Measurements from ENCODE around the gene CNNM2.
A peak's percentile ranks its signal among the peaks of the same experiment; 100 is the strongest.

CNNM2 gene

DNA sequence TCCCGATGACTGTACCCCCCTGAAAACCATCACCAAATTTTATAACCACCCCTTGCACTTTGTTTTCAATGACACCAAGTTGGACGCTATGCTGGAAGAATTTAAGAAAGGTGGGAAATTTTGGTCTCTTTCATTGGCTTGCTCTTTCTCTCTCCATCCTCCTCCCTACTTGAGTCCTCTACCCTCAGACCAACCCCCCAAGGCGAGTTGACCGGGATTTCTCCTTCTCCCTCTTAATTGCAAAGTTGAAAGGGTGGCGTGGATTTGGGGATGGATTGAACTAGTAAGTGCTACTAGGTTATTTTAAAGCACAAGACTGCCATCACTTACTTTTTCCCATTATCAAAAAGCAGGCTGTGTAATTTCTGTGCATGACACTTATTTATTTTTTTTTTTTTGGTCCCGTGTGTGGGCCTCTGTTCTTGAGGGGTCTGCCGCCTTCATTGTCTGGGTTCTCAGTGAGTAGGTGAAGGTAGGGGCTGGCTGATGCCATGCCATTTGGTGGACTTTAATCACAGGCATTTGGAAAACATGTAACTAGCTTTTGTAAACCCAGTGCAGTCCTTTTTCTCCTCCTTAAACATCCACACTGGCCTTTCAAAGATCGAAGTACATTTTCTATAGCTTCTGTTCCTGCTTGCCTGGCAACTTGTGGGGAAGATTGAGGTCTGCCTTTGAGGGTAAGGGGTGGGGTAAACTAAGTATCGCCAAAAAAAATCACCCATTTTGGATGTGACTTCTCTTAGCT, 2.1 kb downstream of the CNNM2 start (continued):
- TF ChIP-seq ZNF48 (tag by site-specific recombination; IDR thresholded peaks at IDR 0.05): no peak
- TF ChIP-seq, protein P1, sequence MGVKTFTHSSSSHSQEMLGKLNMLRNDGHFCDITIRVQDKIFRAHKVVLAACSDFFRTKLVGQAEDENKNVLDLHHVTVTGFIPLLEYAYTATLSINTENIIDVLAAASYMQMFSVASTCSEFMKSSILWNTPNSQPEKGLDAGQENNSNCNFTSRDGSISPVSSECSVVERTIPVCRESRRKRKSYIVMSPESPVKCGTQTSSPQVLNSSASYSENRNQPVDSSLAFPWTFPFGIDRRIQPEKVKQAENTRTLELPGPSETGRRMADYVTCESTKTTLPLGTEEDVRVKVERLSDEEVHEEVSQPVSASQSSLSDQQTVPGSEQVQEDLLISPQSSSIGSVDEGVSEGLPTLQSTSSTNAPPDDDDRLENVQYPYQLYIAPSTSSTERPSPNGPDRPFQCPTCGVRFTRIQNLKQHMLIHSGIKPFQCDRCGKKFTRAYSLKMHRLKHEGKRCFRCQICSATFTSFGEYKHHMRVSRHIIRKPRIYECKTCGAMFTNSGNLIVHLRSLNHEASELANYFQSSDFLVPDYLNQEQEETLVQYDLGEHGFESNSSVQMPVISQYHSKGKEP (tag by site-specific recombination; IDR thresholded peaks at IDR 0.05): no peak
- TF ChIP-seq ZNF610 (tag by site-specific recombination; IDR thresholded peaks at IDR 0.05; ENCODE audit: borderline replicate concordance): no peak

DNA sequence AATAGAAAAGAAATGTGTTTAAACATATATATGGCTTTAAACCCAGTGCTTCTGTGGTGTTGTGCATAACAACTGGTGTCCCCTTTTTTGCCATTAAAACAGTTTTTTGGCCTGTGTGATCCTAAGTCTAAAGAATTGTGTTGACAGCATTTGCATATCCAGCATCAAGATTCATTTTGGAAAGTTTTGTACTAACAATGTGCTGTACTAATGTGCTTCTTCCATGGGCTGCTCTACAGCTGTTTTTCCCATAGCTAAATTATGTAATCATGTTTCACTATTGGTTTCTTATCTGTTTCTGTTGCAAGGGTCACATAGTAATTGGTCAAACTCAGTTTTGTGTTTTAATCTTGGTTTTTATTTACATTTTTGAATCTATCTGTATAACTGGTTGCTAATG, 5.5 kb downstream of the CNNM2 start:
- H3K36me3 ChIP-seq (ENCODE audit: control insufficient read depth in 2 of 2, insufficient read depth in 1 of 2, low read length in 2 of 2): peaks cover 3 to 4% of the 10 kb centered on the region in 2 experiments; a peak in 2 of 3 replicates
- no peak overlapping the region for H3K4me3 ChIP-seq (ENCODE audit: low read depth, low read length)
- ChIA-PET CTCF (interaction anchor here (0.7 kb wide), 1 partner anchor 43 kb away, joined by 4 read pairs; no protein-coding TSS in a partner anchor), POLR2A (no interaction called here)
- H3K27ac ChIP-seq (ENCODE audit: extremely low read depth, low read depth, low read length): no peak overlapping the region
- TF ChIP-seq, protein P2, sequence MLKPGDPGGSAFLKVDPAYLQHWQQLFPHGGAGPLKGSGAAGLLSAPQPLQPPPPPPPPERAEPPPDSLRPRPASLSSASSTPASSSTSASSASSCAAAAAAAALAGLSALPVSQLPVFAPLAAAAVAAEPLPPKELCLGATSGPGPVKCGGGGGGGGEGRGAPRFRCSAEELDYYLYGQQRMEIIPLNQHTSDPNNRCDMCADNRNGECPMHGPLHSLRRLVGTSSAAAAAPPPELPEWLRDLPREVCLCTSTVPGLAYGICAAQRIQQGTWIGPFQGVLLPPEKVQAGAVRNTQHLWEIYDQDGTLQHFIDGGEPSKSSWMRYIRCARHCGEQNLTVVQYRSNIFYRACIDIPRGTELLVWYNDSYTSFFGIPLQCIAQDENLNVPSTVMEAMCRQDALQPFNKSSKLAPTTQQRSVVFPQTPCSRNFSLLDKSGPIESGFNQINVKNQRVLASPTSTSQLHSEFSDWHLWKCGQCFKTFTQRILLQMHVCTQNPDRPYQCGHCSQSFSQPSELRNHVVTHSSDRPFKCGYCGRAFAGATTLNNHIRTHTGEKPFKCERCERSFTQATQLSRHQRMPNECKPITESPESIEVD (tag by site-specific recombination; IDR thresholded peaks at IDR 0.05): peak; percentile 45; the same call in 1 of the 2 replicates
- TF ChIP-seq ZNF624 (tag by site-specific recombination; IDR thresholded peaks at IDR 0.05) (no peak), ZNF157 (tag by site-specific recombination; IDR thresholded peaks at IDR 0.05) (no peak)
- H3K4me1 ChIP-seq (ENCODE audit: control insufficient read depth, insufficient read depth, low read length): peaks cover 6% of the 10 kb centered on the region; the same call in 1 of the 2 replicates
- H3K9me3 ChIP-seq (ENCODE audit: control insufficient read depth, insufficient read depth, low read depth, low read length): no peaks in the 10 kb centered on the region

DNA sequence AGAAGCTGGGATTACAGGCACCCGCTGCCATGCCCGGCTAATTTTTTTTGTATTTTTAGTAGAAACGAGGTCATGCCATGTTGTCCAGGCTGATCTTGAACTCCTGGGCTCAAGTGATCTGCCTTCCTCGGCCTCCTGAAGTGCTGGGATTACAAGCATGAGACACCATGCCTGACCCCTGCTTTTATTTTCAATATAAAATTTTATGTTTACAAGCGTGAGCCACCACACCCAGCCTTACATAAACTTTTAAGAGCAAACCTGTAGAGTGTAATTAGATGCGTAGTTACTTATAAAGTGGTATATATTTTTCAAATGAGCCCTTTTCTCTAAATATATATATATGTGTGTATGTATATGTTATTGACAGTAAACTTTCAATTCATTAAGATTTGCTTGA, 8.7 kb downstream of the CNNM2 start:
- ChIA-PET CTCF (no interaction called here), POLR2A (no interaction called here)
- Histone ChIP-seq H3K36me3 (ENCODE audit: control insufficient read depth in 2 of 2, insufficient read depth in 1 of 2, low read length in 2 of 2) (peaks cover 3 to 4% of the 10 kb centered on the region in 2 experiments; a peak in 2 of 3 replicates), H3K4me1 (ENCODE audit: control insufficient read depth, insufficient read depth, low read length) (no peaks in the 10 kb centered on the region), H3K4me3 (ENCODE audit: low read depth, low read length) (no peak overlapping the region), H3K9me3 (ENCODE audit: control insufficient read depth, insufficient read depth, low read depth, low read length) (no peaks in the 10 kb centered on the region), H3K27ac (ENCODE audit: extremely low read depth, low read depth, low read length) (no peak overlapping the region)
- no peak for TF ChIP-seq ZNF529 (tag by site-specific recombination; IDR thresholded peaks at IDR 0.05; ENCODE audit: insufficient replicate concordance)
- TF ChIP-seq KLF1 (tag by site-specific recombination; IDR thresholded peaks at IDR 0.05): no peak
- TF ChIP-seq KLF10 (tag by site-specific recombination; IDR thresholded peaks at IDR 0.05): no peak
- no peak for TF ChIP-seq ZNF423 (tag by site-specific recombination; IDR thresholded peaks at IDR 0.05)
- no peak for TF ChIP-seq ZNF629 (tag by site-specific recombination; IDR thresholded peaks at IDR 0.05)
- TF ChIP-seq, protein P3, sequence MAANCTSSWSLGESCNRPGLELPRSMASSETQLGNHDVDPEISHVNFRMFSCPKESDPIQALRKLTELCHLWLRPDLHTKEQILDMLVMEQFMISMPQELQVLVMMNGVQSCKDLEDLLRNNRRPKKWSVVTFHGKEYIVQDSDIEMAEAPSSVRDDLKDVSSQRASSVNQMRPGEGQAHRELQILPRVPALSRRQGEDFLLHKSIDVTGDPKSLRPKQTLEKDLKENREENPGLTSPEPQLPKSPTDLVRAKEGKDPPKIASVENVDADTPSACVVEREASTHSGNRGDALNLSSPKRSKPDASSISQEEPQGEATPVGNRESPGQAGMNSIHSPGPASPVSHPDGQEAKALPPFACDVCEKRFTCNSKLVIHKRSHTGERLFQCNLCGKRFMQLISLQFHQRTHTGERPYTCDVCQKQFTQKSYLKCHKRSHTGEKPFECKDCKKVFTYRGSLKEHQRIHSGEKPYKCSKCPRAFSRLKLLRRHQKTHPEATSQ (tag by site-specific recombination; IDR thresholded peaks at IDR 0.05): no peak
- TF ChIP-seq ZNF341 (tag by site-specific recombination; IDR thresholded peaks at IDR 0.05; ENCODE audit: low read depth): no peak
- TF ChIP-seq ZNF433 (tag by site-specific recombination; IDR thresholded peaks at IDR 0.05; ENCODE audit: low read depth): no peak
- TF ChIP-seq ZXDB (tag by site-specific recombination; IDR thresholded peaks at IDR 0.05): no peak
- TF ChIP-seq, protein P4, sequence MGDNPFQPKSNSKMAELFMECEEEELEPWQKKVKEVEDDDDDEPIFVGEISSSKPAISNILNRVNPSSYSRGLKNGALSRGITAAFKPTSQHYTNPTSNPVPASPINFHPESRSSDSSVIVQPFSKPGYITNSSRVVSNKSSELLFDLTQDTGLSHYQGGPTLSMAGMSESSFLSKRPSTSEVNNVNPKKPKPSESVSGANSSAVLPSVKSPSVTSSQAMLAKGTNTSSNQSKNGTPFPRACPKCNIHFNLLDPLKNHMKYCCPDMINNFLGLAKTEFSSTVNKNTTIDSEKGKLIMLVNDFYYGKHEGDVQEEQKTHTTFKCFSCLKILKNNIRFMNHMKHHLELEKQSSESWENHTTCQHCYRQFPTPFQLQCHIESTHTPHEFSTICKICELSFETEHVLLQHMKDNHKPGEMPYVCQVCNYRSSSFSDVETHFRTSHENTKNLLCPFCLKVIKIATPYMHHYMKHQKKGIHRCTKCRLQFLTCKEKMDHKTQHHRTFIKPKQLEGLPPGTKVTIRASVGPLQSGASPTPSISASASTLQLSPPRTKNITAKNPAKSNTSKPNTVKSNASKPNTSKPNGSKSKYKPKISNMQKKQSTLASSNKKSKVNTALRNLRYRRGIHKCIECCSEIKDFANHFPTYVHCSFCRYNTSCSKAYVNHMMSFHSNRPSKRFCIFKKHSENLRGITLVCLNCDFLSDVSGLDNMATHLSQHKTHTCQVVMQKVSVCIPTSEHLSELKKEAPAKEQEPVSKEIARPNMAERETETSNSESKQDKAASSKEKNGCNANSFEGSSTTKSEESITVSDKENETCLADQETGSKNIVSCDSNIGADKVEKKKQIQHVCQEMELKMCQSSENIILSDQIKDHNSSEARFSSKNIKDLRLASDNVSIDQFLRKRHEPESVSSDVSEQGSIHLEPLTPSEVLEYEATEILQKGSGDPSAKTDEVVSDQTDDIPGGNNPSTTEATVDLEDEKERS (tag by site-specific recombination; IDR thresholded peaks at IDR 0.05): no peak
- no peak for TF ChIP-seq ZNF785 (tag by site-specific recombination; IDR thresholded peaks at IDR 0.05)
- no peak for TF ChIP-seq ZNF140 (tag by site-specific recombination; IDR thresholded peaks at IDR 0.05)
- TF ChIP-seq ZBTB17 (tag by site-specific recombination; IDR thresholded peaks at IDR 0.05): no peak

All from HEK293 (cell line).